Hematopoietic multipotent progenitor cell treated with erythropoietin and hydrocortisone succinate and interleukin-3 and kit ligand, for 6 days (in vitro differentiated cells): Measurements from ENCODE around the gene LIPM.
"Not testable (repeated sequence)": the region's sequence is repeated elsewhere in the genome, so short reads cannot be mapped to it uniquely, and the experiment has no call there.

Experiments
- DNase-seq: peaks from one replicate; pipeline ENCODE4 v3.0.0-alpha.2; 2015

LIPM gene

DNA sequence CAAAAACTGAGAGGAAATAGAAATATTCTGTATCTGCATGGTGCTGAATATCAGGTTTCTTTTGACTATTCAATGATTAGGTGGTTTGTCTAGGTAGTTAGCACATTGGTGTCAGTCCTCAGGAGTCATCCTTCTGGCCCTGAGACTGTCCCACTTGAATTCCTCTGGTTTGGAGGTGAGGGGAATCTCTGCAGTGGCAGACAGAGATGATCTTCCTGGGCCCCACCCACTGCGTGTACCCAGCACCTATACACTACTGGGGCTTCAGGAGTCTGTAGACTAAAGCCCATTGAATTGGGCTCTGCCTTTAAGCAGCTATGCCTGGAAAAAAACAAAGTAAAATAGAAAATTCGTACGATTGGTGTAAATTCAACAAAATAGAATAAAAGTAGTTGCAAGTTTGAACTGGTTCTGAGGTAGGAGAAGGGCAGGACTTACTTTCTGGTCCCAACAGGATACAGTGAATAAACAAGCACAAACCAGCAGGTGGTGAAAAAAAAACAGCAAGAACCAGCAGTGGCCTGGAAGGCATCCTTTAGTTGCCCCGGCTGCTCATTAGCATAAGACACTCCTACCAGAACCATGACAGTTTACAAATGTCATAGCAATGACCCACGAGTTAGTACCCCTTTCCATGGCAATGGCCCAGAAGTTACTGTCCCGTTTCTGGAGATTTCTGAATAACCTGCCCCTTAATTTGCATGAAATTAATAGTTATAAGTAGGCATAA lies 1.7 kb downstream of the LIPM start:
- DNase-seq, result no peak

DNA sequence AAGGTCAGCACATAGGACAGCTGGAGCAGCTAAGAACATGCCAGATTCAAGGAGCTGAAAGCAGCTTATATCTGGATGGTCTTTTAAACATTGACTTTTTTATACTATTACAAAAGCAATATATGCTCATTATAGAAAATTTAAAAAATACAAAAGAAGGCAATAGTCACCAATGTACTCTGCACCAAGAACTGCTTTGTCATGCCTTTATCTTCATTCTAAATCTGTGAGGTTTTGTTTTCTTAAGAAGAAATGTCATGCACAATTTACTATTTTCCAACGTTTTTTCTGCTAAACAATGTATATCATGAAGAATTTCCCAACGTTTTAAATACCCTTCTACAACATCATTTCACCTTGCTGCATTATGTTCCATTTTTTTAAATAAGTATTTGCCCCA lies 2.8 kb downstream of the LIPM start:
- DNase-seq, result peak; percentile 27

DNA sequence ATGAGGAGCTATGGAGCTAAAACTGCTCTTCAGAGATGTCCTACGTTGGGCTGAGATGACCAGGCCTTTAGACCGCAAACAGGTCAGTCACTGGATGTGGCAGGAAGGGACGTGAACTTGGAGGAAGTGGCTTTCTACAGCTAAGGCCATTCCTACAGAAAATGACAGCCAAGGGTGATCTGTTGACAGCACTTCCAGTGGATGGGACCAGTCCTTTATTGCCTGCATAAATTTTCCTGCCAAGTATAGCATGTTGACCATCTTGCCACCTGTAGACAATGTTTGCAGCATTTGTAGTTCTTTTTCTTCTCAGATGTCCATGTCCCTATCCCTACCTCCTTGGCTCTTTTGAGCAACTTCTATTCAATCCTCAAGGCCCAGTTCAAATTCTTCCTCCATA lies 3.4 kb downstream of the LIPM start:
- no peak for DNase-seq

DNA sequence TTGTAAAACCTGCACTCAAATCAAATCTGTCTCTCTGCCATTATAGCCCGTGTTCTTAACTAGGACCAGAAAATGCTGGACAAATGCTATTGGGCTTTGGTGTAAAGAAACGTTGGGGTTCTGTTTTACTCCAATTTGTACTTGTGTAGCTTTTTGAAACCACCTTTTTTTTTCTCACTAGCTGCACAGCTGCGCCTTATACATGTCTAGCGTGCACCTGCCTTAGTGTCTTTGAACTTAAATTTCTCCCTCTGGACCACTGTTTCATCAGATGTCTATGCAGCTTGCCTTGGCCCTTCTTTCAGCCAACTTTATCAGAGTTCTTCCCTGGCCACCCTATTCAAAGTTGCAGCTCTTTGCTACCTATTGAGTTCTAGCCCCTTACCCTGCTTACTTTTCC lies 7.1 kb downstream of the LIPM start:
- DNase-seq, result no peak

DNA sequence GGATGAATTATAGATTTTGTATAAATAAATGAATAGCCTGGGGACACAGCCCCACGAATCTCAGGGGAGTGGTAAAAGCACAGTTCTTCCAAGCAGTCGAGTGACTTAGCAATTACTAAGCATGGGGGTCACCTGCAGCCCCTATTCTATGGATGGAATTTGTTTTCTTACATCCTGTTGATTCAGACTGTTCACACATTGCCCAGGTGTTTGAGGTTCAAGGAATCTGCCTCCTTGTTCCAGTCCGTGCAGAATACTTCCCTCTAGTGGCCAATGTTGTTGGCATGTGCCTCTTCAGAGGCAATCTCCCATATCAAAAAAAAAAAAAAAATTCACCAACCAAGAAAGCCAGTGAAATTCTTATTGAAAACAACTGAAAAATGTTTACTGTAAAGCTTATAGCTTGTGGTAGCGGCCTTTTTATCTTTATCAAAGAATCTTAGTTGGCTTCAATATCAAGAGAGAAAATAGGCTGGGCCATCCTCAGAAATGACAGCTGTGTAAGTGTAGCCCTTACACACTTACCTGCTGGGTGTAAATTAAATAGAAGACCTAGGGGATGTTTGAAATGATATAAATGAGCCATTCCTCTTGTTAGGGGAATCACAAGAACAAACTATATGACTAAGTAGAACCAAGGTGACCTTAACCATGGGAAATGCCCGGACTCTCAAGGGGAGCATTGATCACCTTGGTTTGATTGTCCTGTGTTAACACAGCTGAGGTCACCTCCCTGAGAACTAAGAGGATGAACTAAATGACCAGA lies 7.8 kb downstream of the LIPM start:
- DNase-seq, result peak; percentile 82

DNA sequence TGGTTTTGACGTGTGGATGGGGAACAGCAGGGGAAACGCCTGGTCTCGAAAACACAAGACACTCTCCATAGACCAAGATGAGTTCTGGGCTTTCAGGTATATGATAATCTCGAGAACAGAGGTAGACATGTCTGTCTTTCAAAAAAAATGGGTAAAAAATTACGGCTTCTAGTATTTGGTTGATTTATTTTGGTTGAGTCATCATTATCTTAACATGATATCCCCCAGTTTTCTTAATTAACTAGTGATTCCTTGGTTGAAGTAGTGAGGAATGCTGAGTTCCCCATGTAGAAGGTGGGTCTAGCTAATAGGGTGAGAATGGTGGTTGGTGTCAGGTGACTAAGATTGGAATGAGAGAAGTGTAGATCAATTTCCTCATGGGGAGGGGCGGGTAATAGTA lies 10.7 kb downstream of the LIPM start:
- no peak for DNase-seq

DNA sequence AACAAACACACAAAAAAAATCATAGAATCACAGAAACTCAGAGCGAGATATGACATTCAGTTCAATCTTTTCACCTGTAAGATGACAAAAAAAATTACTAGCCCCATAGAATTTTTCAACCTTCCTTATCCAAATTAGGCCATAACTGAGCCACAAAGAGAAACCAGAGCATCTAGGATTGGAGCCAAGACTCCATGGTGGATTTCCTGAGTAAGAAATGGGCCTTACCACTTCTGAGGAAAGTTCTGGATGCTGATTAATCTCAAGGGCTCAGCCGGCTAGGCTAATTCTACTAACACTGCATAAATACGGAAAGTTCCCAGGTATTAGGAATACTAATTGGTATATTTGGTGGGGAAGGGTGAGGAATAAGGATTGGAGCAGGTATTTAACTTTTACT lies 16.8 kb downstream of the LIPM start:
- no peak for DNase-seq

DNA sequence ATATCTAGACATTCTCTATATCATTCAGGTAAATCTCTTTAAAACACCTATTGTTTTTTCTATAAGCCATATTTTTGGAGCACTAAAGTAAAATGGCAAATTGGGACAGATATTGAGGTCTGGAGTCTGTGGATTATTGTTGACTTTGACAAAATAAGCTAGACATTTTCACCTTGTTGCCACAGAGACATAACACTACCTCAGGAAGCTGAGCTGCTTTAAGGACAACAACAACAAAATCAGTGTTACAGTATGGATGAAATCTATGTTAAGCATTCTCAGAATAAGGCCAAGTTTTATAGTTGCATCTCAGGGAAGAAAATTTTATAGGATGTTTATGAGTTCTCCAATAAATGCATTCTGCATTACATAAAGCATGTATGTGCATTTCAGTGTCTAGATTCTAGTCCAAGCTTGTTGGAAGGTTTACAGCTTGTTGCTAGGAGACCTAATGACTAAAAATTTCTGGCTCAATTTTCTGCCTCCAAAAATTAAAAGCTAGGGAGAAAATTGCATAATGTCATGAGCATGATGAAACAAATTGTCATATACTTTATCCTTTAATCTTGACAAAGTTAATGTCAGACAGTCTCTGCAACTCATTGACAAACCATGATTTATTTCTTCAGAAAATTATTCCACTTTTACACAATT lies 18.3 kb downstream of the LIPM start:
- no peak for DNase-seq

DNA sequence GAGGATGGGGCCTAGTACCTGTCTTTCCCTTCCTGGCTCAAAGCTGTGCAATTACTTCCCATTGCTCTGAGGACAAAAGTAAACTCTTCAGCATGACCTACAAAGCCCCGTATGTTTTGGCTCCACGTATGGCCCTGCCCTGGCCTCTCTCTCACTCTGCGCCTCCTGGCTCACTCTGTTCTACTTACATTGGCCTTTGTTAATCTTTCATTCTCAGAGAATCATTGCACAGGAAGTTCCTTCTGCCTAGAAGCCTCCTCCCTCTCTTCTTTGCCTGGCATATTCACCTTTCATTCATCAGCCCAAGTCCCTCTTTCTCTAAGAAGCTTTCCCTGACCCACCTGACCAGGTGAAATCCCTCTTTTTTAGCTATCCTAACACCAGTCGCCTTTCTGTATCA lies 23.9 kb downstream of the LIPM start:
- no peak for DNase-seq

DNA sequence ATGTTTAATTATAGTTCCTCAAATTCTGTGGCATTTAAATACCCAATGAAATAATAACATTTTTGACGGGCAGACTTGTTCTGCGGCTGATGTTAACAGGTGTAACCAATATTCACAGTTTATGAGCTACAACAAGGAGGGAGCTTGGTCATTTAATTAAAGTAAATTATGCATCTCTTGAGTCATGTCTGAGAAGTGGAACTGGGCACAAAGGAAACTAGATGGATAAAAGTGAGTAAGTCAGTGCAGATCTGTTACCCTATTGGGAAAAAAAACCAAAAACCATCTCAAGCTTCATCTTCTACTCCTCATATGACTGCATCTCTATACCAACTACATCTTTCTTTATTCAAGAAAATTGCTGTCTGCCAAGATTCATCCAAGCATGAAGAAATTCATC lies 25.1 kb downstream of the LIPM start:
- no peak for DNase-seq

DNA sequence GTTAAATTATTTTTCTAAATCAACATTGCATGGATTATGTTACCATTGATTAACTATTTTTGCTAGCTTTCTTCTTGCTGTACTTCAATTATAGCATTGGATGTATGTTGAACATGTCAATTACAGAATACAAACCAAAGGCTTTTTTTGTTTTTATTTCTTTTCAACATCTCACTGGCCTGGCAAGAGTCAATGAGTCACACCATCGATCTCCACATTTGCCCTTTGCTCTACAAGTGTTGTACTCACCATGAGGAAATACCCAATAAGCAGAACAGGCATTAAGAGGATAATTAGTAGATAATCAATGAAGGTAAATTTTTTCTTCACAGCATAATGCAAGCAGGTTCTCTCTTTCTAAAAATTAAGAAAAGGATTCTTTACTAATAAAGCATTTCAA lies 25.8 kb downstream of the LIPM start:
- no peak for DNase-seq

DNA sequence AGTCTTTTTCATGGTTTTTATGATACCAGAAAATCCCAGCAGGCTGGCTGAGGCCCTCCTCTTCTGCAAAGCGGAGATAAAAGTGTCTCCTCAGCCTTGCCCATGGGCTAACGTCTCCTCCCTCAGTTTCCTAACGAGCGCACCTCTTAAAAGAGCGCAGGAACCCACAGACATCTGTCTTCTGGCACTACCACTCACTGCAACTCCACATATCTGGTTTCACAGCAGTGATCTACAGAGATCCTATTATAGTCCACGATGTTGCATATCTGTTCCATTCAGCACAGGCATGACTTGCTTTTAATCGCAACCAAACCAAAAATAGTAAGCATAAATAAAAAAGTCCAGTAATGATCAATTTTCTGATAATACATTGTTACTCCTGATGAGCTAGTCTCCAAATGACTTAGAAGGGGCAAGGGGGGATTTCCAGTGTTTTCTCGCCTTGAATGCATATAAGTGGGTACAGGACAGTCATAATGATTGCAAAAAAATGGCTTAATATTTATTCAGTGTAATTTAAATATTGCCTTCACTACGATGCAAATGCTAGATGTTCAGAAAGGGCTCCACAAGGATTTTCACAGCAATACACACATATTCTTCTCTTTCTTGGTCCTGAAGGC lies 28.2 kb downstream of the LIPM start:
- peak; percentile 78 for DNase-seq

DNA sequence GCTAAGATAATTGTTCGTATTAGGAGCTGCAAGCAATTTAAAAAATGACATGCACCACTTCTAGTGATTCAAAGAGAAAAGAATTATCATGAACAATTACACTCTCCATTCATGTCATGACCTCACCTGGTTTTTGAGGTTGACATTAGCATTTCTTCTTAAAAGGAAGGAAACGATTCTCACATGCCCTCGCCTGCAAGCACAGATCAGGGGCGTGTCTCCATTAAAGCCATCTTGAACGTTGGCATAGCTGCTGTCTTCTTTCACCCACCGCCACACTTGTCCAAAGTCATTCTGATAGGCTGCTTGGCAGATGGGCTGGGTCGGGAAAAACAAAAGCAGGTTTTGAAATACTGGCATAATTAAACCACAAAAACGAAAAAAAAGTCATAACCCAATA lies 29.2 kb downstream of the LIPM start:
- DNase-seq, result no peak

DNA sequence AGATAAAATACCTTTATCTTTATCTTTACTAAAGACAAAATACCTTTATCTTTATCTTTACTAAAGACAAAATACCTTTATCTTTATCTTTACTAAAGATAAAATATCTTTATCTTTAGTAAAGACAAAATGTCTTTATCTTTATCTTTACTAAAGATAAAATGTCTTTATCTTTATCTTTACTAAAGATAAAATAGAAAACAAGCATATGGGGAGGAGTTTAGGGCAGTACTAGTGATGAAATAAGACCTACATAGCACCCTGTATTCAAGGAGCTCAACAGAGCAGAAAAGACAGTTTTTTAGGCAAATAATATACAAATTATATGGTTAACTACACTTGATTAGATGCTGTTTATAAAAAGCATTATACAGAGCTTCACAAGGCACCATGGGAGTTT lies 29.8 kb downstream of the LIPM start:
- DNase-seq, result no peak

DNA sequence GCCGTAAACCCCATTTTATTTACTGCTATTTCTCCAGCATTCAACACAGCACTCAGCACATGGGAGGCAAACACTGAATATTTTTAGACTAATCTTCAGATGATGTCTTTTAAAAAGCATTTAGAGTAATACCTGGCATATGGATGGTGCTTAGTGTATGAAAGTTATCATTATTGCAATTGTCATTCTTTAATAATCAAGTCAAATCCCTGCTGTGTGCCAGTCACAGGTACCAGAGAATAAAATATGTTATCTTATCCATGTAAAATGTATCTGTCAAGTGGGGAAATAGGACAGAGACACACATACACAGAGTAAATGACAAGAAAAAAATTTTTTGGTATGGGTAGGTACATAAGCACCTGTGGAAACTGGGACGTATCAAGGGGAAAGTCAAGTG lies 30.6 kb downstream of the LIPM start:
- DNase-seq, result no peak

DNA sequence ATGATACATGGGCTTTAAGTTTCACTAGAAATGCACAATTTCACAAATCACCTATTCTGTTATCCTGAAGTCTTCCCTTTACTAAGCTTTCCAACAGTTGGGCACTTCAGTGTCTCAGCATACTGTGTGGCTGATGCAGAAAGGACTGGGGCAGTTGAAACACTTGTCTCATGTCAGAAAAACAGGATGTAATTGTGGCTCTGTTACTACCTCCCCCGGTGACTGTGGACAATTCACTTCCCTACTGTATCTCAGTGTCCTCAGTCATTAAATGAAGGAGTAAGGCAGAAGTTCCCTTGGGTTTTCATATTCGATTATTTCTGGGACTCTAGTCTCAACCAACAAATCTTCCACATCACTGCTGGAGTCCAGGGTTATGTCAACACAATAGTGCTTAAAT lies 31.2 kb downstream of the LIPM start:
- DNase-seq, result peak; percentile 39

DNA sequence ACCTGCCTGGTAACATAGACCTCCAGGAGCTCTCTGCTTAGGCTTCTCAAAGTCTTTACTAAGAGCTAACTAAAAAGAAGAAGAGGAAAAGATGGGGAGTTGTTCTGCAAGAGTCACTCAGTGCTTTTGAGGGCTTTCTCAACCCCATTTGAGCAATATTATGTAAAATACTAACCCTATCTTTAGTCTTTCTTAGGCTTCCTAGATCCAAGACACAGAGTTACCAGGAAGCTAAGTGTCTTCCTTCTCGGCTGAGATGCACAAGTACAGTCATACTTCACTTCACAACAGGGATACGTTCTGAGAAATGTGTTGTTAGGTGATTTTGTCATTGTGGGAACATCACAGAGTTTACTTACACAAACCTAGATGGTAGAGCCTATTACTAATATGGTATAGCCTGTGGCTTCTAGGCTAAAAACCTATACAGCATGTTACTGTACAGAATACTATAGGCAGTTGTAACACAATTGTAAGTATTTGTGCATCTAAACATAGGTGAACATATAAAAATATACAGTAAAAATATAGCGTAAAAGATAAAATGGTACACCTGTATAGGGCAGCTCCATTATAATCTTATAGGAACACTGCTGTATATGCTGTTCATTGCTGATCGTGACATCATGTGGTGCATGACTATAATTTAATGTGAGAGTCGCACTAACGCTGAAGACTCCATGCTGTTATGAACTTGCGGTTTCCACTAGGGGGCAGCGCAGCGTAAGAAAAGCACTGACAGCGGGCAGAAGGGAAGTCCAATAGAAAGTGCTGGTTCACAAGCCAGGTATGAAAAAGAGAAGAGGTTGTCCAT lies 32.8 kb downstream of the LIPM start:
- DNase-seq, result peak; percentile 91

DNA sequence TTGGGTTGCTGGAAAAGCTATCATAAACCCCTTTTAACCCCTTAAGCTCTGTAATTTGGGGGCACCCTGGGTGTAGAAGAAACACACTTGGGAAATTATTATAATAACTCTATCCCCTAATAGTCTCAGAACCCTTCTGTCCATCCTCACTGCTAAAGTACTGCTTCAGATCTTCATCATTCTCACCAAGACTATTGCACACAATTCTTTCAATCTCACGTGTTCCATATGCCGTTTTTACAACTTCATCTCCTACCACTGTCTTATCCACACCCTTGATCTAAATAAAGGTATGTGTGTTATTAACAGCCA lies 33.3 kb downstream of the LIPM start:
- DNase-seq, result no peak

DNA sequence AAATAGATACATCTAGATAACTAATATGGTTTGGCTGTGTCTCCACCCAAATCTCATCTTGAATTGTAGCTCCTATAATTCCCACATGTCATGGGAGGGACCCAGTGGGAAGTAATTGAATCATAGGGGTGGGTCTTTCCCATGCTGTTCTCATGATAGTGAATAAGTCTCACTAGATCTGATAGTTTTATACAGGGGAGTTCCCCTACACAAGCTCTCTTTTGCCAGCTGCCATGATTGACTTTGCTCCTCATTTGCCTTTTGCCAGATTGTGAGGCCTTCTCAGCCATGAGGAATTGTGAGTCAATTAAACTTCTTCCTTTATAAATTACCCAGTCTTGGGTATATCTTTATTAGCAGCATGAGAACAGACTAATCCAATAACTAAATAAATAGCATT lies 35.1 kb downstream of the LIPM start:
- DNase-seq, result not testable (repeated sequence)

DNA sequence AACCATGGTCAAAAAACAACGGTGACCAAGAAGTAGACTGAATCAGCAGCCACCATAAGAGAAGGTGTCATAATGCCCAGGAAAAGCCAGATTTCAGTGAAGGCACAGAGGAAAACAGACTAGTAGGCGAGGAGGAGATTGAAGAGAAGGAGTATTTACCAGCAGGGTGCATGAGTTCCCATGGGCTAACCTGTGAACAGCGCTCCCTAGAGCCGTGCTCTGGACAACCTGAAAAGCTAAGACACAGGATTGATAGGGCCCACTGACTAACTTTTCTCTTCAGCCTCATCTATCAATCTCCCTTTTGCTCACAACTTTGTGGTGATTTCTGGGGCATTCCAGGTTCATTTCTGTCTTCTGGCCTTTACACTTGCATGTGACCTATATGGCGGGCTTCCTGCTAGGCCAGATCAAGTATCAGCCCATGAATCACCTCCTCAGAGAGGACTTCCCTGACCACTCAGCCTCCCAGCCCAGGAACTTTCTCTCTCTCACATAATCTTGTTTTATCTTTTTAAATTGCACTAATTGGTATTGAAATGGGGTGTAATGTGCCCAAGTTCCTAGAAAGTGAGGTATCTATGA lies 36.3 kb downstream of the LIPM start:
- DNase-seq, result no peak

DNA sequence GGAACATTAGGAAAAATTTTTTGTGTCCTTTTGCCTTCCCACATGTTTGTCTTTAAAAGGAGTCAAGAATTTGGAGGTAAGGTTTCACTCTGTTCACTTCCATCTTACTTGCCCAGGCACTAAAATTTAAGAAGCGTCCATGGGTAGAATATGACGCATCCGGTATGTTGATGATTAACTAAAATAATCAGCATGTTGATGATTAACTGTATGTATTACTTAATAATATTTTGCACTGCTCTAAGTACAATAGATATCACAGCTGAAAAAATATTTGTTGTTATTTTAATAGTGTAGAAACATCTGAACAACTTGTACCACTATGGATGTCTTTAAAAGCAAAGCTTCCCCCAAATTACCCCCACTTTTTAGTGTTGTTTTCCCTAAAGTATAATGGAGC lies 37.6 kb downstream of the LIPM start:
- no peak for DNase-seq

DNA sequence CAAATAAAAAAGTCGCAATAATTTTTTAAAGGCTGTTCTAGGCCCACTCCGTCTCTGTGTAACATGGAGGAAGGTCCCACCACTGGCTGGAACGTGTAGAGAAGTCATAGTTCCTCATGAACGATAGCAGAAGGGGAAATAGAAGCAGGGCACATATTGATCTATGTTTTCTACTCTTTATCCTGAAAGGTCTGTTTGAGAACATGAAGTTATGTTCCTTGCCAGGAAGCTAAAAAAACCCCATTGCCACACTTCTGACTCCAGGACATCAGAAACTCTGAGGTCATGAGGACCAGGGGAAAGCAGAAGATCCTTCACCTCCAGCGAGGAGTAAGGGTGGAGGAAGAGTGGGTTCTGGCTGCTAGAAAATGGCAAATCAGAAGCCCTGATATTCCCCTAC lies 38.4 kb downstream of the LIPM start:
- DNase-seq, result no peak
